SK-N-SH (cell line): ENCODE results near the gene WDR48. TPM values are rescaled to one million over a fixed set of nuclear protein-coding genes. Genes with fewer than 3 reads are reported as not detected.

Experiments used
- CTCF ChIA-PET: fragments of 300-600, 350-600 bp; formaldehyde crosslinking; extraction: SDS; loops from one replicate; lab custom pipeline; 2021; lab: Yijun Ruan, JAX
- POLR2A ChIA-PET: fragments of 350-600 bp; sonication (Branson Sonifier 250); formaldehyde crosslinking; extraction: SDS; loops from one replicate; lab custom pipeline; 2020; ENCODE audit warnings: antibody characterized with exemption, inconsistent platforms; lab: Yijun Ruan, JAX
- DNase-seq: peaks from one replicate; pipeline ENCODE4 v3.0.0; 2012
- H2AFZ ChIP-seq: fragments of 200-600 bp; sonication (generic); 2 replicates; pipeline ENCODE4 v1.8.1; 2016; ENCODE audit warnings: antibody characterized with exemption, mild to moderate bottlenecking, low read depth
- H3F3A ChIP-seq: fragments of 200-600 bp; sonication (generic); replicated peaks from 2 replicates; pipeline ENCODE3; 2016; ENCODE audit warnings: antibody characterized with exemption, mild to moderate bottlenecking; ENCODE audit not compliant: insufficient read depth
- H3K27ac ChIP-seq, 2 experiments: fragments of 200-500 bp in 1 of 2; fragments of 200-600 bp in 1 of 2; sonication (Bioruptor generic) in 1 of 2; sonication (generic), shearing (Covaris generic) in 1 of 2; 2 replicates each; pipeline versions ENCODE4 v1.5.1 to v1.6.1; 2014 to 2016; ENCODE audit warnings: low read depth in 2 of 2, inconsistent platforms in 1 of 2, low read length in 1 of 2, mild to moderate bottlenecking in 1 of 2, mixed read lengths in 1 of 2
- H3K27me3 ChIP-seq: fragments of 200-600 bp; sonication (generic), shearing (Covaris generic); 2 replicates; pipeline ENCODE4 v1.6.1; 2016; ENCODE audit warnings: mixed run types; ENCODE audit not compliant: insufficient read depth
- H3K36me3 ChIP-seq, 2 experiments: fragments of 200-500 bp in 1 of 2; fragments of 200-600 bp in 1 of 2; sonication (Bioruptor generic) in 1 of 2; sonication (generic) in 1 of 2; replicated peaks in 1 of 2; 2 replicates each; pipeline versions ENCODE3 to v1.5.1; 2014 to 2016; ENCODE audit warnings: low read length in 1 of 2, mild to moderate bottlenecking in 1 of 2; ENCODE audit not compliant: insufficient read depth in 2 of 2, control insufficient read depth in 1 of 2
- H3K4me1 ChIP-seq, 2 experiments: fragments of 200-500 bp in 1 of 2; fragments of 200-600 bp in 1 of 2; sonication (Bioruptor generic) in 1 of 2; sonication (generic), shearing (Covaris generic) in 1 of 2; 2 replicates each; pipeline versions ENCODE4 v1.5.1 to v1.6.1; 2014 to 2016; ENCODE audit warnings: low read depth in 1 of 2, low read length in 1 of 2, mixed run types in 1 of 2; ENCODE audit not compliant: insufficient read depth in 2 of 2, control insufficient read depth in 1 of 2
- H3K4me2 ChIP-seq: fragments of 200-600 bp; sonication (generic), shearing (Covaris generic); 2 replicates; pipeline ENCODE4 v1.6.1; 2017; ENCODE audit warnings: mixed run types
- H3K4me3 ChIP-seq, 2 experiments: fragments of 200-500 bp in 1 of 2; fragments of 200-600 bp in 1 of 2; sonication (Bioruptor generic) in 1 of 2; sonication (generic), shearing (Covaris generic) in 1 of 2; 2 replicates each; pipeline versions ENCODE4 v1.5.1 to v1.8.1; 2014 to 2016; ENCODE audit warnings: low read depth in 2 of 2, inconsistent platforms in 1 of 2, low read length in 1 of 2, mild to moderate bottlenecking in 1 of 2, mixed read lengths in 1 of 2, moderate library complexity in 1 of 2
- H3K79me2 ChIP-seq: fragments of 200-600 bp; sonication (generic); 2 replicates; pipeline ENCODE4 v1.8.1; 2017; ENCODE audit warnings: mild to moderate bottlenecking; ENCODE audit not compliant: insufficient read depth
- H3K9ac ChIP-seq: fragments of 200-600 bp; sonication (generic); 2 replicates; pipeline ENCODE4 v1.6.1; 2017; ENCODE audit warnings: mixed run types
- H3K9me2 ChIP-seq: fragments of 200-600 bp; sonication (generic); 2 replicates; pipeline ENCODE4 v1.6.1; 2017; ENCODE audit warnings: mixed run types
- H3K9me3 ChIP-seq: fragments of 200-600 bp; sonication (generic); 2 replicates; pipeline ENCODE4 v1.6.1; 2017; ENCODE audit warnings: mixed run types, mild to moderate bottlenecking, moderate library complexity
- H4K20me1 ChIP-seq: fragments of 200-600 bp; sonication (generic); 2 replicates; pipeline ENCODE4 v1.6.1; 2017; ENCODE audit warnings: mild to moderate bottlenecking, mixed run types; ENCODE audit not compliant: insufficient read depth
- CHD2 ChIP-seq: fragments of 150-350 bp; IDR thresholded peaks from 2 replicates; pipeline ENCODE4 v1.6.1; 2018; ENCODE audit warnings: low read length; ENCODE audit not compliant: partially characterized antibody
- EZH2phosphoT487 ChIP-seq: fragments of 200-600 bp; sonication (generic); IDR thresholded peaks from 2 replicates; pipeline ENCODE4 v1.6.1; 2017; ENCODE audit warnings: low read depth, mixed run types, mild to moderate bottlenecking, antibody characterized with exemption, moderate library complexity, borderline replicate concordance
- FOXJ3 ChIP-seq: sonication (generic); formaldehyde crosslinking; IDR thresholded peaks from 2 replicates; pipeline ENCODE4 v1.5.1; 2020; ENCODE audit warnings: mild to moderate bottlenecking, missing genetic modification reagents
- GABPA ChIP-seq: IDR thresholded peaks from 2 replicates; pipeline ENCODE4 v1.4.0; 2012; ENCODE audit warnings: low read depth, mild to moderate bottlenecking
- MXI1 ChIP-seq: IDR thresholded peaks from 2 replicates; pipeline ENCODE4 v1.6.1; 2012; ENCODE audit warnings: mild to moderate bottlenecking, low read depth, low read length, improper control_type of control experiment
- NRF1 ChIP-seq: IDR thresholded peaks from 2 replicates; pipeline ENCODE4 v1.6.1; 2012; ENCODE audit warnings: low read depth, mild to moderate bottlenecking, low read length
- RAD21 ChIP-seq: IDR thresholded peaks from 2 replicates; pipeline ENCODE4 v1.6.1; 2012; ENCODE audit warnings: mild to moderate bottlenecking, low read length
- RCOR1 ChIP-seq: fragments of 150-350 bp; IDR thresholded peaks from 2 replicates; pipeline ENCODE4 v1.6.1; 2017; ENCODE audit warnings: antibody characterized with exemption, low read length
- SMC3 ChIP-seq: IDR thresholded peaks from 2 replicates; pipeline ENCODE4 v1.6.1; 2012; ENCODE audit warnings: low read depth, low read length, improper control_type of control experiment
- TCF12 ChIP-seq: IDR thresholded peaks from 2 replicates; pipeline ENCODE4 v1.4.0; 2012
- YY1 ChIP-seq: IDR thresholded peaks from 2 replicates; pipeline ENCODE4 v1.4.0; 2012; ENCODE audit warnings: low read depth, mild to moderate bottlenecking
- WGBS: methylation state at CpG from one replicate; pipeline ENCODE4 v1.1.6; 2017; ENCODE audit warnings: low lambda C conversion rate; 5-methylcytosine and 5-hydroxymethylcytosine counted together
- polyA plus RNA-seq, 3 experiments: library from polyadenylated mRNA; depleted of rRNA; stranded (reverse); fragments of >200 nt; gene quantifications; 2 replicates each; pipeline ENCODE4 v1.2.3, GENCODE V29; 2012
- TF ChIP-seq, protein P1 (sequence below): fragments of 150-350 bp; IDR thresholded peaks from 2 replicates; pipeline ENCODE4 v1.6.1; 2016; ENCODE audit warnings: mild to moderate bottlenecking, low read depth, low read length
- TF ChIP-seq, protein P2 (sequence below): IDR thresholded peaks from 2 replicates; pipeline ENCODE4 v1.4.0; 2012; ENCODE audit warnings: low read depth, borderline replicate concordance
- TF ChIP-seq, protein P3 (sequence below): IDR thresholded peaks from 2 replicates; pipeline ENCODE4; 2012
- TF ChIP-seq, protein P4 (sequence below): fragments of 200-600 bp; sonication (generic); IDR thresholded peaks from 2 replicates; pipeline ENCODE4 v1.6.1; 2017; ENCODE audit warnings: antibody characterized with exemption, mild to moderate bottlenecking, moderate library complexity
- TF ChIP-seq, protein P5 (sequence below): IDR thresholded peaks from 2 replicates; pipeline ENCODE4 v1.6.1; 2012; ENCODE audit warnings: mild to moderate bottlenecking, low read depth, low read length, moderate library complexity

Gene WDR48
- polyA plus RNA-seq, 1 of the 3 experiments (the other 2 are of a cell fraction), result 12.1 TPM

GRCh38 chr3:39139442-39139841 lies 87.6 kb downstream of the WDR48 start:
- Histone ChIP-seq H3K9me2 (no peaks in the 10 kb centered on the region), H3K4me1 (peaks cover 9 to 47% of the 10 kb centered on the region in 2 experiments), H2AFZ (no peak overlapping the region), H3K79me2 (peaks cover 37% of the 10 kb centered on the region), H4K20me1 (peaks cover 20% of the 10 kb centered on the region), H3K9me3 (no peaks in the 10 kb centered on the region), H3K4me3 (no peak overlapping the region), H3K9ac (no peak overlapping the region), H3K36me3 (peaks cover 22 to 37% of the 10 kb centered on the region in 2 experiments)
- ChIA-PET CTCF (interaction anchor here (1.0 kb wide), 2 partner anchors 12 to 149 kb away, joined by 3 to 4 read pairs; no protein-coding TSS in a partner anchor), POLR2A (no interaction called here)
- TF ChIP-seq RCOR1 (no peak), GABPA (no peak), NRF1 (no peak), CHD2 (no peak)
- TF ChIP-seq, protein P1, sequence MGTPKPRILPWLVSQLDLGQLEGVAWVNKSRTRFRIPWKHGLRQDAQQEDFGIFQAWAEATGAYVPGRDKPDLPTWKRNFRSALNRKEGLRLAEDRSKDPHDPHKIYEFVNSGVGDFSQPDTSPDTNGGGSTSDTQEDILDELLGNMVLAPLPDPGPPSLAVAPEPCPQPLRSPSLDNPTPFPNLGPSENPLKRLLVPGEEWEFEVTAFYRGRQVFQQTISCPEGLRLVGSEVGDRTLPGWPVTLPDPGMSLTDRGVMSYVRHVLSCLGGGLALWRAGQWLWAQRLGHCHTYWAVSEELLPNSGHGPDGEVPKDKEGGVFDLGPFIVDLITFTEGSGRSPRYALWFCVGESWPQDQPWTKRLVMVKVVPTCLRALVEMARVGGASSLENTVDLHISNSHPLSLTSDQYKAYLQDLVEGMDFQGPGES, result no peak
- TF ChIP-seq, protein P2, sequence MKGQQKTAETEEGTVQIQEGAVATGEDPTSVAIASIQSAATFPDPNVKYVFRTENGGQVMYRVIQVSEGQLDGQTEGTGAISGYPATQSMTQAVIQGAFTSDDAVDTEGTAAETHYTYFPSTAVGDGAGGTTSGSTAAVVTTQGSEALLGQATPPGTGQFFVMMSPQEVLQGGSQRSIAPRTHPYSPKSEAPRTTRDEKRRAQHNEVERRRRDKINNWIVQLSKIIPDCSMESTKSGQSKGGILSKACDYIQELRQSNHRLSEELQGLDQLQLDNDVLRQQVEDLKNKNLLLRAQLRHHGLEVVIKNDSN, result no peak
- TF ChIP-seq, all 33 proteins: peak for 0
- WGBS, result 83% methylated on average over 2 of the region's 2 CpGs
- H3K27ac ChIP-seq, result peak overlapping the region; percentile 18 to 28; a peak in 1 of 4 replicates
- H3K4me2 ChIP-seq, result no peak overlapping the region
- DNase-seq, result no peak
- peaks cover 6% of the 10 kb centered on the region for H3F3A ChIP-seq
- no peaks in the 10 kb centered on the region for H3K27me3 ChIP-seq

DNA sequence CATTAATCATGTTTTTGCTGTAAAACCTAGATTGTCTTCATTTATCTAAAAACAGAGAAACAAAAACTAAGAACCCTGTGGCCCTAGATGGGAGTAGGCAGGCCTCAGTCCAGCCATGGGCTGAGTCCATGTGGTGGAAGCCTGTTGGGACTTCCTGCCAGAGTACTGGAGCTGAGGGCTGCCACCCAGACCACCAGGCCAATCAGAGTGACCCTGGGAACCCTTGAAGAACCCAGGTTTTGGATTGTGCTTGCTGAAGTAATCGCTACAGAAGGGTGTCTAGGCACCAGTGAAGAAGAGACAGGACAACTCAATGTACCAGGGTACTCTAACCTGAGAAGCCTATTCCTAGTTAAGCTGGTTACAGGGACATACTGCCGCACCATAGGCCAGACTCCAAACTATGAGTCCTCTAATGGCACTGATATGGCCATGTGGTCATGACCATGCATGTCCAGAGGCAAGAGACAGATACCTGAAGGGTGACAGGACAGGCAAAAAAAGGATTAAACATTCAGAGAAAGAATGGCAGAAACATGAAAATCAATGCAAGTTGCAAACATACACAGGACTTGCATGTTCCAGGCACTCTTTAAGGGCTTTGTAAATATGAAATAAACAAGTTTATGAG lies 88.6 kb downstream of the WDR48 start:
- ChIA-PET CTCF (interaction anchor here (0.8 to 2.2 kb wide), 6 partner anchors 11 to 152 kb away, joined by 3 to 9 read pairs (median 5); no protein-coding TSS in a partner anchor), POLR2A (no interaction called here)
- no peak for TF ChIP-seq FOXJ3 (CRISPR knock-in tag)
- TF ChIP-seq, protein P3, sequence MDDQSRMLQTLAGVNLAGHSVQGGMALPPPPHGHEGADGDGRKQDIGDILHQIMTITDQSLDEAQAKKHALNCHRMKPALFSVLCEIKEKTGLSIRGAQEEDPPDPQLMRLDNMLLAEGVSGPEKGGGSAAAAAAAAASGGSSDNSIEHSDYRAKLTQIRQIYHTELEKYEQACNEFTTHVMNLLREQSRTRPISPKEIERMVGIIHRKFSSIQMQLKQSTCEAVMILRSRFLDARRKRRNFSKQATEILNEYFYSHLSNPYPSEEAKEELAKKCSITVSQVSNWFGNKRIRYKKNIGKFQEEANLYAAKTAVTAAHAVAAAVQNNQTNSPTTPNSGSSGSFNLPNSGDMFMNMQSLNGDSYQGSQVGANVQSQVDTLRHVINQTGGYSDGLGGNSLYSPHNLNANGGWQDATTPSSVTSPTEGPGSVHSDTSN, result no peak
- TF ChIP-seq TCF12, result no peak
- TF ChIP-seq, protein P4, sequence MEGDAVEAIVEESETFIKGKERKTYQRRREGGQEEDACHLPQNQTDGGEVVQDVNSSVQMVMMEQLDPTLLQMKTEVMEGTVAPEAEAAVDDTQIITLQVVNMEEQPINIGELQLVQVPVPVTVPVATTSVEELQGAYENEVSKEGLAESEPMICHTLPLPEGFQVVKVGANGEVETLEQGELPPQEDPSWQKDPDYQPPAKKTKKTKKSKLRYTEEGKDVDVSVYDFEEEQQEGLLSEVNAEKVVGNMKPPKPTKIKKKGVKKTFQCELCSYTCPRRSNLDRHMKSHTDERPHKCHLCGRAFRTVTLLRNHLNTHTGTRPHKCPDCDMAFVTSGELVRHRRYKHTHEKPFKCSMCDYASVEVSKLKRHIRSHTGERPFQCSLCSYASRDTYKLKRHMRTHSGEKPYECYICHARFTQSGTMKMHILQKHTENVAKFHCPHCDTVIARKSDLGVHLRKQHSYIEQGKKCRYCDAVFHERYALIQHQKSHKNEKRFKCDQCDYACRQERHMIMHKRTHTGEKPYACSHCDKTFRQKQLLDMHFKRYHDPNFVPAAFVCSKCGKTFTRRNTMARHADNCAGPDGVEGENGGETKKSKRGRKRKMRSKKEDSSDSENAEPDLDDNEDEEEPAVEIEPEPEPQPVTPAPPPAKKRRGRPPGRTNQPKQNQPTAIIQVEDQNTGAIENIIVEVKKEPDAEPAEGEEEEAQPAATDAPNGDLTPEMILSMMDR, result no peak
- TF ChIP-seq, protein P2, result no peak
- no peak for TF ChIP-seq CHD2
- TF ChIP-seq NRF1, result no peak
- no peak for TF ChIP-seq SMC3
- TF ChIP-seq GABPA, result no peak
- no peak for TF ChIP-seq EZH2phosphoT487
- no peak for TF ChIP-seq MXI1
- TF ChIP-seq YY1, result no peak
- TF ChIP-seq RAD21, result no peak
- TF ChIP-seq, protein P5, sequence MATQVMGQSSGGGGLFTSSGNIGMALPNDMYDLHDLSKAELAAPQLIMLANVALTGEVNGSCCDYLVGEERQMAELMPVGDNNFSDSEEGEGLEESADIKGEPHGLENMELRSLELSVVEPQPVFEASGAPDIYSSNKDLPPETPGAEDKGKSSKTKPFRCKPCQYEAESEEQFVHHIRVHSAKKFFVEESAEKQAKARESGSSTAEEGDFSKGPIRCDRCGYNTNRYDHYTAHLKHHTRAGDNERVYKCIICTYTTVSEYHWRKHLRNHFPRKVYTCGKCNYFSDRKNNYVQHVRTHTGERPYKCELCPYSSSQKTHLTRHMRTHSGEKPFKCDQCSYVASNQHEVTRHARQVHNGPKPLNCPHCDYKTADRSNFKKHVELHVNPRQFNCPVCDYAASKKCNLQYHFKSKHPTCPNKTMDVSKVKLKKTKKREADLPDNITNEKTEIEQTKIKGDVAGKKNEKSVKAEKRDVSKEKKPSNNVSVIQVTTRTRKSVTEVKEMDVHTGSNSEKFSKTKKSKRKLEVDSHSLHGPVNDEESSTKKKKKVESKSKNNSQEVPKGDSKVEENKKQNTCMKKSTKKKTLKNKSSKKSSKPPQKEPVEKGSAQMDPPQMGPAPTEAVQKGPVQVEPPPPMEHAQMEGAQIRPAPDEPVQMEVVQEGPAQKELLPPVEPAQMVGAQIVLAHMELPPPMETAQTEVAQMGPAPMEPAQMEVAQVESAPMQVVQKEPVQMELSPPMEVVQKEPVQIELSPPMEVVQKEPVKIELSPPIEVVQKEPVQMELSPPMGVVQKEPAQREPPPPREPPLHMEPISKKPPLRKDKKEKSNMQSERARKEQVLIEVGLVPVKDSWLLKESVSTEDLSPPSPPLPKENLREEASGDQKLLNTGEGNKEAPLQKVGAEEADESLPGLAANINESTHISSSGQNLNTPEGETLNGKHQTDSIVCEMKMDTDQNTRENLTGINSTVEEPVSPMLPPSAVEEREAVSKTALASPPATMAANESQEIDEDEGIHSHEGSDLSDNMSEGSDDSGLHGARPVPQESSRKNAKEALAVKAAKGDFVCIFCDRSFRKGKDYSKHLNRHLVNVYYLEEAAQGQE, result no peak
- no peak overlapping the region for H3K4me3 ChIP-seq
- no peak overlapping the region for H3K9ac ChIP-seq
- DNase-seq, result no peak
- H3K27ac ChIP-seq, result peak overlapping the region; percentile 15 to 71; a peak in 3 of 4 replicates
- no peak overlapping the region for H2AFZ ChIP-seq
- no peaks in the 10 kb centered on the region for H3K9me2 ChIP-seq
- H3K4me2 ChIP-seq, result no peak overlapping the region; the same call in 1 of the 2 replicates
- H3K4me1 ChIP-seq, result peaks cover 9 to 53% of the 10 kb centered on the region in 2 experiments
- H3K9me3 ChIP-seq, result no peaks in the 10 kb centered on the region
- peaks cover 32 to 45% of the 10 kb centered on the region in 2 experiments for H3K36me3 ChIP-seq
- peaks cover 6% of the 10 kb centered on the region for H3F3A ChIP-seq
- peaks cover 20% of the 10 kb centered on the region for H4K20me1 ChIP-seq
- peaks cover 46% of the 10 kb centered on the region for H3K79me2 ChIP-seq
- H3K27me3 ChIP-seq, result no peaks in the 10 kb centered on the region
- 96% methylated on average over 2 of the region's 2 CpGs for WGBS
